HepG2 (cell line): Measurements from ENCODE around the gene MYO18B. TPM values are rescaled to one million over a fixed set of nuclear protein-coding genes. Genes with fewer than 3 reads are reported as not detected.

Experiments used
- ATAC-seq: fragments of 200-7000 bp; cut with Tn5 transposase; 3 replicates; pipeline ENCODE4 v1.9.1; 2020; ENCODE audit warnings: mild to moderate bottlenecking, moderate library complexity
- BruUV-seq: library from RNA; stranded (reverse); fragments of 400-500 nt; replicated peaks from 2 replicates; lab custom pipeline; 2021; lab: Mats Ljungman, UMichigan
- CTCF ChIA-PET: fragments of 300-600 bp; formaldehyde crosslinking; extraction: SDS; loops from one replicate; lab custom pipeline; 2021; ENCODE audit warnings: low total read pairs, inconsistent platforms, low intra/inter-chr PET ratio; lab: Yijun Ruan, JAX
- POLR2A ChIA-PET: fragments of 350-600 bp; sonication (Branson Sonifier 250); formaldehyde crosslinking; loops from one replicate; lab custom pipeline; 2020; ENCODE audit warnings: antibody characterized with exemption, inconsistent platforms; lab: Yijun Ruan, JAX
- DNase-seq: peaks from one replicate; pipeline ENCODE4 v3.0.0-alpha.2; 2015; ENCODE audit warnings: low spot score
- FAIRE-seq: peaks from 3 replicates; lab custom pipeline; 2011; peaks lifted over from hg19 to GRCh38; lab: Jason Lieb, UNC
- H2AFZ ChIP-seq: one replicate; pipeline ENCODE4 v1.6.1; 2011; ENCODE audit warnings: low read length, inconsistent platforms
- H3K27ac ChIP-seq: fragments of 300-600 bp; 3 replicates; pipeline ENCODE4 v1.8.0; 2011; ENCODE audit warnings: mixed run types, mild to moderate bottlenecking, mixed read lengths, low read length, inconsistent platforms; ENCODE audit not compliant: insufficient read depth; ENCODE audit errors: extremely low read length
- H3K27me3 ChIP-seq, 2 experiments: fragments of 200-600 bp in 1 of 2; 2 replicates in 1 of 2; 3 replicates in 1 of 2; pipeline versions ENCODE4 v1.6.0 to v1.8.0; 2011; ENCODE audit warnings: low read length in 2 of 2, mild to moderate bottlenecking in 2 of 2, moderate library complexity in 2 of 2, inconsistent platforms in 1 of 2; ENCODE audit not compliant: insufficient read depth in 2 of 2, control insufficient read depth in 1 of 2
- H3K36me3 ChIP-seq, 2 experiments: fragments of 200-600 bp in 1 of 2; replicated peaks in 1 of 2; 2 replicates in 1 of 2; 3 replicates in 1 of 2; pipeline versions ENCODE4 v1.5.1 to v1.8.0; 2011; ENCODE audit warnings: low read length in 2 of 2, inconsistent platforms in 1 of 2; ENCODE audit not compliant: insufficient read depth in 2 of 2, control insufficient read depth in 1 of 2
- H3K4me1 ChIP-seq: 2 replicates; pipeline ENCODE4 v1.5.1; 2012; ENCODE audit warnings: low read length, inconsistent platforms; ENCODE audit not compliant: insufficient read depth
- H3K4me2 ChIP-seq: 2 replicates; pipeline ENCODE4 v1.6.0; 2011; ENCODE audit warnings: low read depth, low read length, inconsistent platforms
- H3K4me3 ChIP-seq, 3 experiments: fragments of 200-600 bp in 1 of 3; sonication (generic), shearing (Covaris generic) in 1 of 3; replicated peaks in 1 of 3; 2 replicates each; pipeline ENCODE4 v1.5.1; 2011 to 2016; ENCODE audit warnings: low read length in 3 of 3, inconsistent platforms in 2 of 3, low read depth in 2 of 3, mild to moderate bottlenecking in 2 of 3, control low read depth in 1 of 3, mixed read lengths in 1 of 3; ENCODE audit not compliant: insufficient read depth in 1 of 3
- H3K79me2 ChIP-seq: one replicate; pipeline ENCODE4 v1.6.1; 2011; ENCODE audit warnings: low read length, inconsistent platforms; ENCODE audit not compliant: insufficient read depth
- H3K9ac ChIP-seq: 2 replicates; pipeline ENCODE4 v1.6.0; 2011; ENCODE audit warnings: mild to moderate bottlenecking, low read depth, low read length, inconsistent platforms; ENCODE audit not compliant: insufficient read depth
- H3K9me3 ChIP-seq: 2 replicates; pipeline ENCODE4 v1.5.1; 2012; ENCODE audit warnings: mild to moderate bottlenecking, low read length
- H4K20me1 ChIP-seq: 2 replicates; pipeline ENCODE4 v1.6.0; 2011; ENCODE audit warnings: inconsistent platforms, mild to moderate bottlenecking, low read length, moderate library complexity; ENCODE audit not compliant: insufficient read depth
- BCL6 ChIP-seq: IDR thresholded peaks from 2 replicates; pipeline ENCODE4 v1.6.1; 2016; ENCODE audit warnings: missing genetic modification reagents, missing compliant biosample characterization
- CREM ChIP-seq, 2 experiments: sonication (generic) in 1 of 2; formaldehyde crosslinking in 1 of 2; IDR thresholded peaks; 2 replicates each; pipeline versions ENCODE4 v1.4.0 to v1.6.1; 2016 to 2020; ENCODE audit warnings: antibody characterized with exemption in 1 of 2, mild to moderate bottlenecking in 1 of 2, missing genetic modification reagents in 1 of 2
- ELF3 ChIP-seq: IDR thresholded peaks from 2 replicates; pipeline ENCODE4 v1.6.1; 2016; ENCODE audit warnings: missing genetic modification reagents, missing compliant biosample characterization
- FOSL2 ChIP-seq: sonication (generic); formaldehyde crosslinking; IDR thresholded peaks from 2 replicates; pipeline ENCODE4 v1.4.0; 2020; ENCODE audit warnings: missing genetic modification reagents
- MED8 ChIP-seq: sonication (generic); formaldehyde crosslinking; IDR thresholded peaks from 2 replicates; pipeline ENCODE4 v1.8.1; 2023; ENCODE audit warnings: mild to moderate bottlenecking, missing genetic modification reagents; ENCODE audit not compliant: insufficient replicate concordance
- NR2F6 ChIP-seq, 2 experiments: IDR thresholded peaks; 2 replicates each; pipeline ENCODE4 v1.6.1; 2016; ENCODE audit warnings: antibody characterized with exemption in 1 of 2, mild to moderate bottlenecking in 1 of 2
- STAT6 ChIP-seq: sonication (generic); formaldehyde crosslinking; IDR thresholded peaks from 2 replicates; pipeline ENCODE4 v1.4.0; 2020; ENCODE audit warnings: missing genetic modification reagents, mild to moderate bottlenecking, borderline replicate concordance
- TEAD3 ChIP-seq: optimal IDR thresholded peaks from 2 replicates; pipeline ENCODE3; 2016; ENCODE audit warnings: borderline replicate concordance
- ZBTB3 ChIP-seq: sonication (generic); formaldehyde crosslinking; IDR thresholded peaks from 2 replicates; pipeline ENCODE4 v1.4.0; 2020; ENCODE audit warnings: low read depth, mild to moderate bottlenecking, moderate library complexity, missing genetic modification reagents, borderline replicate concordance
- ZGPAT ChIP-seq: IDR thresholded peaks from 2 replicates; pipeline ENCODE4 v1.6.1; 2016; ENCODE audit warnings: mild to moderate bottlenecking
- ZHX2 ChIP-seq, 2 experiments: sonication (generic) in 1 of 2; formaldehyde crosslinking in 1 of 2; IDR thresholded peaks; 2 replicates each; pipeline versions ENCODE4 v1.6.1 to v1.9.0; 2014 to 2022; ENCODE audit warnings: antibody characterized with exemption in 1 of 2, borderline replicate concordance in 1 of 2, inconsistent platforms in 1 of 2, low read depth in 1 of 2, missing genetic modification reagents in 1 of 2
- ZNF558 ChIP-seq: sonication (generic); formaldehyde crosslinking; IDR thresholded peaks from 2 replicates; pipeline ENCODE4 v1.9.0; 2022; ENCODE audit warnings: mild to moderate bottlenecking, missing genetic modification reagents, borderline replicate concordance
- ZNF713 ChIP-seq: sonication (generic); formaldehyde crosslinking; IDR thresholded peaks from 2 replicates; pipeline ENCODE4 v1.4.0; 2020; ENCODE audit warnings: mild to moderate bottlenecking, missing genetic modification reagents
- ZNF879 ChIP-seq: sonication (generic); formaldehyde crosslinking; IDR thresholded peaks from 2 replicates; pipeline ENCODE4 v1.8.1; 2023; ENCODE audit warnings: missing genetic modification reagents
- WGBS: methylation state at CpG from one replicate; pipeline ENCODE4 v1.1.6; 2017; ENCODE audit warnings: low lambda C conversion rate; 5-methylcytosine and 5-hydroxymethylcytosine counted together
- in situ Hi-C: cut with HindIII; loops from 2 replicates; pipeline ENCODE4 v1.10.0; 2017; ENCODE audit warnings: low pct_unique_long_range_greater_than_20kb; ENCODE audit not compliant: extremely low pct_ligation_motif_present
- intact Hi-C: fragments of 100-400 bp; cut with micrococcal nuclease; formaldehyde crosslinking; loops from one replicate; pipeline ENCODE4 v1.10.0; 2022; ENCODE audit not compliant: unreplicated experiment
- polyA plus RNA-seq, 8 experiments: library from polyadenylated mRNA; depleted of rRNA in 3 of 8; stranded (reverse) in 7 of 8; unstranded in 1 of 8; fragments of >200 nt; fragmentation: Illumina TruSeq in 4 of 8; extraction: Trizol in 4 of 8; gene quantifications; 2 replicates each; pipeline versions ENCODE4 v1.2.1 to v1.2.3, GENCODE V29; 2011 to 2016; ENCODE audit warnings: low read depth in 4 of 8, missing spikeins in 1 of 8, mixed read lengths in 1 of 8; ENCODE audit not compliant: insufficient read depth in 1 of 8
- total RNA-seq, 5 experiments: library from RNA; depleted of rRNA; stranded (reverse); fragments of >200 nt; fragmentation: Illumina TruSeq; extraction: Trizol; gene quantifications; 2 replicates each; pipeline ENCODE4 v1.2.3, GENCODE V29; 2016; ENCODE audit warnings: low read depth in 1 of 5

The MYO18B gene
- total and polyA plus RNA-seq, 2 of the 13 experiments (the other 11 are each of a cell fraction or from before 2014, with no cell fraction given): 0.01 TPM; not detected in 1

DNA sequence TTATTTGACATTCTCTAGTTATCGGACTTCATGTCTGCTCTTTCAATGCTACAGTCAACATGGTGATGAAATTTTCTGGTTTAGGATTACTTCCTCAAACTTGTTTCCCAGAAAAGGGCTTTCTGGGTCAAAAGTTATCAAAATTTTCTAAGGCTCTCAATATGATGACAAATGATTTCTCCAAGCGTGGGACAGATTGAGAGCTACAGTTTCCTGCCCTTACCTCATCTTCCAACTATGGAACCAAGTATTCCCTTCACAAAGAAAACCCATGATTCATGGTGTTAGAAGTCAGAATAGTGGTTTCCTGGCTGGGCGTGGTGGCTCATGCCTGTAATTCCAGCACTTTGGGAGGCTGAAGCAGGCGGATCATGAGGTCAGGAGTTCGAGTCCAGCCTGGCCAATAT, 17.8 kb downstream of the MYO18B start:
- DNase-seq: peak; percentile 83
- CTCF ChIA-PET: no interaction called here
- H3K36me3 ChIP-seq: no peaks in the 10 kb centered on the region
- 5% methylated on average over 4 of the region's 5 CpGs for WGBS
- H3K9ac ChIP-seq: no peak overlapping the region
- peaks cover 0 to 1% of the 10 kb centered on the region in 2 experiments; a peak in 1 of 5 replicates for H3K27me3 ChIP-seq
- intact Hi-C loops: no loop called here
- H3K4me3 ChIP-seq: no peak overlapping the region
- no peak for FAIRE-seq
- in situ Hi-C loops: no loop called here
- no peak overlapping the region; the same call in 1 of the 2 replicates for H3K4me2 ChIP-seq
- H3K9me3 ChIP-seq: no peaks in the 10 kb centered on the region
- H3K27ac ChIP-seq: no peak overlapping the region
- POLR2A ChIA-PET: no interaction called here
- peaks cover 34% of the 10 kb centered on the region for H3K4me1 ChIP-seq
- peak; percentile 37; the same call in 1 of the 3 replicates for ATAC-seq
- BruUV-seq: no TSS peak
- no peak overlapping the region for H2AFZ ChIP-seq
- H4K20me1 ChIP-seq: no peaks in the 10 kb centered on the region
- H3K79me2 ChIP-seq: no peaks in the 10 kb centered on the region
- TF ChIP-seq BCL6 (0 out of 2 replicates have a peak, but pooled peaks have one; percentile 2), NR2F6 (IDR thresholded peaks at IDR 0.05) (0 out of 2 replicates have a peak, but pooled peaks have one; percentile 9), NR2F6 (CRISPR knock-in tag; IDR thresholded peaks at IDR 0.05) (no peak), ZNF558 (CRISPR knock-in tag) (no peak), CREM (IDR thresholded peaks at IDR 0.05) (0 out of 2 replicates have a peak, but pooled peaks have one; percentile 17), CREM (CRISPR knock-in tag; IDR thresholded peaks at IDR 0.05) (no peak), FOSL2 (CRISPR knock-in tag) (peak; percentile 53), TEAD3 (peak; percentile 67), ZGPAT (0 out of 2 replicates have a peak, but pooled peaks have one; percentile 35), MED8 (CRISPR knock-in tag) (no peak), ZHX2 (IDR thresholded peaks at IDR 0.05; ENCODE audit: low read depth) (no peak), ZHX2 (CRISPR knock-in tag; IDR thresholded peaks at IDR 0.05; ENCODE audit: borderline replicate concordance) (no peak), ZNF879 (CRISPR knock-in tag) (no peak), STAT6 (CRISPR knock-in tag) (no peak), ELF3 (peak; percentile 50), ZBTB3 (CRISPR knock-in tag) (no peak), ZNF713 (no peak)
